Measurements from ENCODE around the gene MPC1. TPM values are rescaled to one million over a fixed set of nuclear protein-coding genes. Genes with fewer than 3 reads are reported as not detected.
"Not testable (repeated sequence)": the region's sequence is repeated elsewhere in the genome, so short reads cannot be mapped to it uniquely, and the experiment has no call there.

Gene MPC1
- total RNA-seq, 8 experiments from 2014 or later: 39.0 to 91.6 (median 54.1) TPM

- 57 to 100% (median 93%) methylated on average over 1 of the region's 1 CpG; no CpG with 5 or more reads in 1 of the 10 experiments for WGBS, 10 experiments
- in situ Hi-C loops (cut with MboI; ENCODE audit: low pct_unique_long_range_greater_than_20kb in 2 of 9, low sequenced_read_pairs in 9 of 9, unreplicated experiment in 9 of 9): loop anchor here in 2 of 9 experiments (25.0 kb wide), 2 partner anchors 88 to 213 kb away; partner anchors contain the start of gene TBXT (in 1 of the 2)
- Histone ChIP-seq H3K4me1 (replicated peaks in 1 of 2) (peaks cover under 1 to 2% of the 10 kb centered on the region in 2 donors), H3K4me3 (no peak overlapping the region), H3K27ac (no peak overlapping the region)
- peak in 3 of 8 experiments; percentile 62 to 81 (median 63) for ATAC-seq (replicated peaks in 6 of 8)
These were observed 7.7 kb downstream of the MPC1 start for GRCh38 chr6:166375013-166375412.

GRCh38 chr6:166370489-166370888, 12.3 kb downstream of the MPC1 start:
- in situ Hi-C loops (cut with MboI; ENCODE audit: low pct_unique_long_range_greater_than_20kb in 2 of 9, low sequenced_read_pairs in 9 of 9, unreplicated experiment in 9 of 9): no loop called here
- no peak overlapping the region for H3K27ac ChIP-seq

GRCh38 chr6:166369782-166370181, 13.0 kb downstream of the MPC1 start:
- in situ Hi-C loops (cut with MboI; ENCODE audit: low pct_unique_long_range_greater_than_20kb in 2 of 9, low sequenced_read_pairs in 9 of 9, unreplicated experiment in 9 of 9): no loop called here
- 40 to 80% (median 57%) methylated on average over 1 to 3 of the region's 3 CpGs; no CpG with 5 or more reads in 2 of the 10 experiments for WGBS, 10 experiments
- ATAC-seq (replicated peaks in 6 of 8): peak in 4 of 8 experiments; percentile 18 to 86 (median 32)
- Histone ChIP-seq H3K4me1 (replicated peaks in 1 of 2) (peaks cover 9 to 21% of the 10 kb centered on the region in 2 donors), H3K27ac (no peak overlapping the region), H3K4me3 (no peak overlapping the region)

More at GRCh38 chr6:166370489-166370888, 12.3 kb downstream of the MPC1 start:
- H3K4me3 ChIP-seq: no peak overlapping the region
- WGBS, 10 experiments: 67 to 100% (median 94%) methylated on average over 1 to 3 of the region's 3 CpGs; no CpG with 5 or more reads in 4 of the 10 experiments
- no peak for ATAC-seq (replicated peaks in 6 of 8)
- peaks cover 8 to 16% of the 10 kb centered on the region in 2 donors for H3K4me1 ChIP-seq (replicated peaks in 1 of 2)

GRCh38 chr6:166366921-166367320, 15.8 kb downstream of the MPC1 start:
- Histone ChIP-seq H3K27ac (no peak overlapping the region), H3K4me1 (replicated peaks in 1 of 2) (peaks cover 15 to 28% of the 10 kb centered on the region in 2 donors), H3K4me3 (no peak overlapping the region)
- WGBS, 10 experiments: 81 to 100% (median 99%) methylated on average over 2 to 3 of the region's 3 CpGs; no CpG with 5 or more reads in 2 of the 10 experiments
- no peak for ATAC-seq (replicated peaks in 6 of 8)
- in situ Hi-C loops (cut with MboI; ENCODE audit: low pct_unique_long_range_greater_than_20kb in 2 of 9, low sequenced_read_pairs in 9 of 9, unreplicated experiment in 9 of 9): no loop called here

GRCh38 chr6:166365806-166366205, 16.9 kb downstream of the MPC1 start:
- in situ Hi-C loops (cut with MboI; ENCODE audit: low pct_unique_long_range_greater_than_20kb in 2 of 9, low sequenced_read_pairs in 9 of 9, unreplicated experiment in 9 of 9): no loop called here
- ATAC-seq (replicated peaks in 6 of 8): peak in 5 of 8 experiments; percentile 10 to 23 (median 16)
- no peak overlapping the region for H3K4me3 ChIP-seq
- WGBS, 10 experiments: 20 to 81% (median 52%) methylated on average over 1 to 6 of the region's 6 CpGs
- peak overlapping the region; percentile 1 to 43 for H3K27ac ChIP-seq
- H3K4me1 ChIP-seq (replicated peaks in 1 of 2): peaks cover 15 to 28% of the 10 kb centered on the region in 2 donors

- H3K4me3 ChIP-seq: no peak overlapping the region
These were observed 17.5 kb downstream of the MPC1 start for GRCh38 chr6:166365221-166365620.

GRCh38 chr6:166364456-166364855, 18.3 kb downstream of the MPC1 start:
- WGBS, 10 experiments: 50 to 100% (median 81%) methylated on average over 1 to 6 of the region's 7 CpGs; no CpG with 5 or more reads in 2 of the 10 experiments
- ATAC-seq (replicated peaks in 6 of 8): peak in 5 of 8 experiments; percentile 8 to 73 (median 61)
- H3K27ac ChIP-seq: peak overlapping the region in 1 of 2 donors; percentile 48
- peaks cover 15 to 25% of the 10 kb centered on the region in 2 donors for H3K4me1 ChIP-seq (replicated peaks in 1 of 2)
- in situ Hi-C loops (cut with MboI; ENCODE audit: low pct_unique_long_range_greater_than_20kb in 2 of 9, low sequenced_read_pairs in 9 of 9, unreplicated experiment in 9 of 9): no loop called here
- H3K4me3 ChIP-seq: no peak overlapping the region

More at GRCh38 chr6:166365221-166365620, 17.5 kb downstream of the MPC1 start:
- peak overlapping the region in 1 of 2 donors; percentile 48 for H3K27ac ChIP-seq
- peak in 7 of 8 experiments; percentile 51 to 76 (median 69) for ATAC-seq (replicated peaks in 6 of 8)
- WGBS, 10 experiments: 0 to 50% (median 9%) methylated on average over 1 to 2 of the region's 2 CpGs; no CpG with 5 or more reads in 1 of the 10 experiments
- peaks cover 15 to 28% of the 10 kb centered on the region in 2 donors for H3K4me1 ChIP-seq (replicated peaks in 1 of 2)
- in situ Hi-C loops (cut with MboI; ENCODE audit: low pct_unique_long_range_greater_than_20kb in 2 of 9, low sequenced_read_pairs in 9 of 9, unreplicated experiment in 9 of 9): no loop called here

- in situ Hi-C loops (cut with MboI; ENCODE audit: low pct_unique_long_range_greater_than_20kb in 2 of 9, low sequenced_read_pairs in 9 of 9, unreplicated experiment in 9 of 9); H3K27ac ChIP-seq; ATAC-seq (replicated peaks in 6 of 8); H3K4me3 ChIP-seq: not testable (repeated sequence)
- WGBS, 10 experiments: 80 to 100% (median 96%) methylated on average over 1 to 4 of the region's 4 CpGs; no CpG with 5 or more reads in 1 of the 10 experiments
- H3K4me1 ChIP-seq (replicated peaks in 1 of 2): peaks cover 15 to 25% of the 10 kb centered on the region in 2 donors
These were observed 20.3 kb downstream of the MPC1 start for GRCh38 chr6:166362427-166362826.

GRCh38 chr6:166361077-166361429, 21.7 kb downstream of the MPC1 start:
- in situ Hi-C loops (cut with MboI; ENCODE audit: low pct_unique_long_range_greater_than_20kb in 2 of 9, low sequenced_read_pairs in 9 of 9, unreplicated experiment in 9 of 9): no loop called here
- 61 to 100% (median 77%) methylated on average over 1 to 3 of the region's 3 CpGs; no CpG with 5 or more reads in 4 of the 10 experiments for WGBS, 10 experiments
- peak in 1 of 8 experiments; percentile 51 for ATAC-seq (replicated peaks in 6 of 8)
- Histone ChIP-seq H3K4me1 (replicated peaks in 1 of 2) (peaks cover 15 to 17% of the 10 kb centered on the region in 2 donors), H3K27ac (no peak overlapping the region), H3K4me3 (no peak overlapping the region)

GRCh38 chr6:166360243-166361076, 22.3 kb downstream of the MPC1 start:
- Histone ChIP-seq H3K4me1 (replicated peaks in 1 of 2) (peaks cover 10 to 11% of the 10 kb centered on the region in 2 donors), H3K27ac (no peak overlapping the region), H3K4me3 (no peak overlapping the region)
- 20 to 90% (median 79%) methylated on average over 2 to 8 of the region's 8 CpGs; no CpG with 5 or more reads in 1 of the 10 experiments for WGBS, 10 experiments
- in situ Hi-C loops (cut with MboI; ENCODE audit: low pct_unique_long_range_greater_than_20kb in 2 of 9, low sequenced_read_pairs in 9 of 9, unreplicated experiment in 9 of 9): no loop called here
- peak in 6 of 8 experiments; percentile 51 to 84 (median 66) for ATAC-seq (replicated peaks in 6 of 8)

- Histone ChIP-seq H3K4me3 (no peak overlapping the region), H3K27ac (no peak overlapping the region), H3K4me1 (replicated peaks in 1 of 2) (peaks cover 7 to 11% of the 10 kb centered on the region in 2 donors)
- WGBS, 10 experiments: 17 to 100% (median 59%) methylated on average over 1 to 5 of the region's 5 CpGs; no CpG with 5 or more reads in 2 of the 10 experiments
- in situ Hi-C loops (cut with MboI; ENCODE audit: low pct_unique_long_range_greater_than_20kb in 2 of 9, low sequenced_read_pairs in 9 of 9, unreplicated experiment in 9 of 9): no loop called here
- no peak for ATAC-seq (replicated peaks in 6 of 8)
These were observed 27.2 kb downstream of the MPC1 start for GRCh38 chr6:166355552-166355951.

- in situ Hi-C loops (cut with MboI; ENCODE audit: low pct_unique_long_range_greater_than_20kb in 2 of 9, low sequenced_read_pairs in 9 of 9, unreplicated experiment in 9 of 9): no loop called here
- H3K27ac ChIP-seq: no peak overlapping the region
- WGBS, 10 experiments: 80 to 100% (median 100%) methylated on average over 1 to 3 of the region's 4 CpGs; no CpG with 5 or more reads in 5 of the 10 experiments
- ATAC-seq (replicated peaks in 6 of 8): no peak
- no peak overlapping the region for H3K4me3 ChIP-seq
- peaks cover 7 to 11% of the 10 kb centered on the region in 2 donors for H3K4me1 ChIP-seq (replicated peaks in 1 of 2)
These were observed 27.8 kb downstream of the MPC1 start for GRCh38 chr6:166354965-166355364.

GRCh38 chr6:166354143-166354542, 28.6 kb downstream of the MPC1 start:
- Histone ChIP-seq H3K4me1 (replicated peaks in 1 of 2) (peaks cover 7 to 11% of the 10 kb centered on the region in 2 donors), H3K27ac (no peak overlapping the region), H3K4me3 (no peak overlapping the region)
- in situ Hi-C loops (cut with MboI; ENCODE audit: low pct_unique_long_range_greater_than_20kb in 2 of 9, low sequenced_read_pairs in 9 of 9, unreplicated experiment in 9 of 9): no loop called here
- WGBS, 10 experiments: 22 to 100% (median 85%) methylated on average over 1 to 4 of the region's 4 CpGs; no CpG with 5 or more reads in 1 of the 10 experiments
- no peak for ATAC-seq (replicated peaks in 6 of 8)
